ENCODE measurements around the gene USP43.
"Not testable (repeated sequence)": the region's sequence is repeated elsewhere in the genome, so short reads cannot be mapped to it uniquely, and the experiment has no call there.

USP43 gene

GRCh38 chr17:9615486-9615885 lies 29.8 kb upstream of the USP43 start:
- H3K4me3 ChIP-seq (ENCODE audit: low read length) = no peak overlapping the region
- peak; percentile 83 for DNase-seq (ENCODE audit: low read depth)
- no peak for TF ChIP-seq CTCF (IDR thresholded peaks at IDR 0.05; ENCODE audit: insufficient read depth, low read depth, low read length, missing control alignments)

GRCh38 chr17:9622961-9623360 lies 22.4 kb upstream of the USP43 start:
- no peak for TF ChIP-seq CTCF (IDR thresholded peaks at IDR 0.05; ENCODE audit: insufficient read depth, low read depth, low read length, missing control alignments)

GRCh38 chr17:9628509-9628908 lies 16.8 kb upstream of the USP43 start:
- TF ChIP-seq CTCF (IDR thresholded peaks at IDR 0.05; ENCODE audit: insufficient read depth, low read depth, low read length, missing control alignments) = peak; percentile 23

More at GRCh38 chr17:9622961-9623360, 22.4 kb upstream of the USP43 start:
- no peak overlapping the region for H3K4me3 ChIP-seq (ENCODE audit: low read length)
- DNase-seq (ENCODE audit: low read depth) = no peak

GRCh38 chr17:9632741-9633140 lies 12.6 kb upstream of the USP43 start:
- no peak for TF ChIP-seq CTCF (IDR thresholded peaks at IDR 0.05; ENCODE audit: insufficient read depth, low read depth, low read length, missing control alignments)
- DNase-seq (ENCODE audit: low read depth) = no peak
- no peak overlapping the region for H3K4me3 ChIP-seq (ENCODE audit: low read length)

More at GRCh38 chr17:9628509-9628908, 16.8 kb upstream of the USP43 start:
- DNase-seq (ENCODE audit: low read depth) = no peak
- no peak overlapping the region for H3K4me3 ChIP-seq (ENCODE audit: low read length)

- H3K4me3 ChIP-seq (ENCODE audit: low read length) = no peak overlapping the region
- DNase-seq (ENCODE audit: low read depth) = no peak
- TF ChIP-seq CTCF (IDR thresholded peaks at IDR 0.05; ENCODE audit: insufficient read depth, low read depth, low read length, missing control alignments) = no peak
Observed at GRCh38 chr17:9635340-9635739, 10.0 kb upstream of the USP43 start.

GRCh38 chr17:9636501-9636900 lies 8.8 kb upstream of the USP43 start:
- no peak for TF ChIP-seq CTCF (IDR thresholded peaks at IDR 0.05; ENCODE audit: insufficient read depth, low read depth, low read length, missing control alignments)
- no peak overlapping the region for H3K4me3 ChIP-seq (ENCODE audit: low read length)

GRCh38 chr17:9640388-9640787 lies 4.9 kb upstream of the USP43 start:
- not testable (repeated sequence) for DNase-seq (ENCODE audit: low read depth); H3K4me3 ChIP-seq (ENCODE audit: low read length)

More at GRCh38 chr17:9636501-9636900, 8.8 kb upstream of the USP43 start:
- no peak for DNase-seq (ENCODE audit: low read depth)
